Hematopoietic multipotent progenitor cell treated with erythropoietin and hydrocortisone succinate and interleukin-3 and kit ligand, for 17 days (in vitro differentiated cells): Measurements from ENCODE around the gene PIEZO2.
"Not testable (repeated sequence)": the region's sequence is repeated elsewhere in the genome, so short reads cannot be mapped to it uniquely, and the experiment has no call there.

ENCODE experiments used
- DNase-seq: peaks from one replicate; pipeline ENCODE4 v3.0.0-alpha.2; 2015; ENCODE audit warnings: low spot score

Gene PIEZO2

DNA sequence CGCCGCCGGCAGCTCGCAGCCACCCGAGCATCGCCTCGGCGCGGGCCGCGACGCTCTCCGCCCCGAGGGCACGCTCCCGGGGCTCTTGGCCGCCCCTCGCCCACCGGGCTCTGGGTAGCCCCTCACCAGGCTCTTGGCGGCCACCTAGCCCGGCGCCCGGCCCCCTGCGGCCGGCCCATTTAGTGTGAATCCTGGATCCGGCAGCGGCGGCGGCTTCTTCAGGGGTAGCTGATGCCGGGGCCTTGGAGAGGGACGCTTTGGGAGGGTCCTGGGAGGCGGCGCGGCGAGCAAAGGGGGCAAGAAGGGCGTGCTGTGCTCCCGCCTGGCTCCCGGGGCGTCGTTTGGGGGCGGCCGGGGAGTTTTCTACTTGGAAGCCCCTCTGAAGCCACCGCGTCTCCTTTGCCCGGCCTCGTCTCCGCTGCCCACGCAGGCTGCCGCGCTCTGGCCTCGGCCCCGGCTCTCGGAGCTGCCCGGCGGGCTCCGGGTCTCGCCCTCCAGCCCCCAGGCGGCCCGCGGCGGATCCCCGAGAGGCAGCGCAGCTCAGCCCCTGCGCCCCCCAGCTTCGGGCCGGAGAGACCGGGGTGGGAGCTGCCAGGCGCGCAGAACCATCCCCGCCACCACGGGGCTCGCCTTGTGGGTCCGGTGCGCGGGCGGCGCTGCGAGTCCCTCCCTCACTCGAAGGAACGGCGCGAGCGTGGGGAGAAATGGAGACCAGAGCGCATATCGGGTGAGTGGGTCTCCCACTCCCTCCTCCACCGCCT is 509 bp downstream of the PIEZO2 start:
- no peak for DNase-seq

DNA sequence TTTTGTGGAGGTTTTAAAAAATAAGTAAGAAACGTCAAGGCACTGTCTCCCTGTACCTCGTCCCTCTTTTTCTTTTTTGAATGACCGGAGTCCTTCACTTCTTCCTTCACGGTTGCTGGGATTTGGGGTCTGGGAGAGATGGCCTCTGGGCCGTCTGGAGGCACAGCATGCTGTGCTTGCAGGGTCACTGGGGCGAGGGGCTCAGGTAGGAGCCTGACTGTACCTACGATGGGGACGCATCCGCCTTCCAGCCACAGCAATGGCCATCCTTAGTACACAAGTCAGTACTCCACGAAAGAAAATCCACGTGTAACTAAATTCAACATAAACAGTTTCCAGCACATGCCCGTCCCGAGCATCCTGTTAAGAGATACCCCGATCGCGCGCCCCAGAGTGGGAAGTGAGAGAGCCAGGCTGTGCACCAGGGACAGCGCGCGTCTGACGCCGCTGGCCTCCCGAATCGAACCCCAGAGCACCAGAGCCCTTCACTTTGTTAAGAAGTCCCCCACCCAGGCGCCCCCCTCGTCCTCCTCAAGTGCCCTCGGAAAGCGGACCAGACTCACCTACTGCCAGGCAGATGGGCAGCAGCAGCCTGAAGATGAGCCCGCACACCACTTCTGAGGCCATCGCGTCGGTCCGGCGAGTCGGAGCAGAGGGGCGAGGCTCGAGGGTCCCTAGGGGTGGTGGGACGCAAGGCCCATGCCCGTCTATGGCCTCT is 1.2 kb downstream of the PIEZO2 start:
- DNase-seq = no peak

DNA sequence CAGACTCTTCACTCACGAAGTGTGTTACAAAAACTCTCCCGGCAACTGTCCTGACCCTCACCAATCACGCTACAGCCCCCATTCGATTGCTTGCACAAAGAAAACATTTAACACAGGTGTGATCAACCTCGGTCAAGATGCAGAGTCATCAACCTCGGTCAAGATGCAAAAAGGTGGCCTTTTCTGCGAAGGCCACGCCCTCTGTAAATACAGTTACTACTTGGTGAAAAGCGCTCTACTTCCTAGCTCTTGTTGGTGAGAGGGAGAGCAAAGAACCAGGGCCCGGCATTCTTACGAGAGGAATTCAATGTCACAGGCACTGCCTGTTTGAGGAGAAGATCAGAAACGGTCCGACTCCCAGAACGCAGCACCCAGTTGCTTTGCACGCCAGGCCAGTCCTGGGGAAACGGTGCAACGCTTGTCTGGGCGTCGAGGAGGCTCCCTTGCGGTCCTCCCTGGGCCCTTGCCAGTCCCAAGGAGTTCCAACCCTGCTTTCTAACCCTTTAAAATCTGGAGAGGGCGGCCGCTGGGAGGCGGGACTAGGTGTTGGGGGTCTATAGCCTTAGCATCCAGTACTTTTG is 1.9 kb downstream of the PIEZO2 start:
- no peak for DNase-seq

DNA sequence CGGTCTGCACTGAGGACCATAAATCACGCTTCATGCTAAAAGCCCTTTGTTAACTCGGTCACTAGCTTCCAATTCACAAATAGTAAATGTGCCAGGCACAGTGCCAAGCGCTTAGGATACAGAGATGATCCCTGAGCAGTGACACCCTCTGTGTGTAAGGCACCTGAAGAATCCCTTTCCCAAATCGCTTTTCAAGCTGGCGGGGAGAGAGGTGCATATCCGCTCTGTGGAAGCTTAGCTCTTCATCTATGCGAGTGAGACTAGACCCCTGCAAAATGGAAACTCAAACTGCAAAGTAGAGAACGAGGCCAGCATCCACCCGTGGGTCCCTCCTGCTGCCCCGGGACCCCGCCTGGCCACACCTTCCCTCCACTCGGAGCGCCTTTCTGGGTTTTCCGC is 2.4 kb downstream of the PIEZO2 start:
- DNase-seq = no peak

DNA sequence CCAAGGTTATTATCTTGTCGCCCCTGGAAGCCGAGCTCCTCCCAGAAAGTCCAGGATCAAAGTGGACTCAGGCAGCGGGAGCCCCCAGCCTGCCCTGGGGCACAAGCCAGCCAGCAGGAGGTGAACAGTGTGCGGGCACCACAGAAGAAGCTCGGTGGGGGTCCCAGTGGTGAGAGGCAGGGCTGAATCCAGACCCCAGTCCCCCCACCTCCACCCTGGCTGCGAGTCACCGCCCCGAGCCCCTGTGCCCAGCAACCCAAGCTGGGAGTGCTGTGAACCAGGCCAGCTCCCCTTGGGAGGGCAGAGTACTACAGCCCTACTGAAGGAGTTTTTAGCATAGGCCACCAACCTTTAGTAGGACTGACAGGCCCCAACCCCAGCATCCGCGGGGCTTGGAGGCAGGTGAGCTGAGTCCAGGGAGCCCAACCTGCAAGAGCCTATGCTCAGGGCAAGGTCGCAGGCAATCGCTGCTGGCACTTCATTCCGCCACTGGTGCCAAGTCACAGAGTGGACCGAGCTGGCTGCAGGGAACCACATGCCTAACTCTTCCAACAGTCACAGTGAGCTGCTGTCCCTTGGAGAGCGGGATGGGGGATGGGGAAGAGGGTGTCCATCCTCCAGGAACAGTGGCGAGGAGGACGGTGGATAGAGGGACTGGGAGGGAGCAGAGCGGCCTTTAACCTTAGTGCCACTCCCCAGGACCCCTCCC is 3.0 kb downstream of the PIEZO2 start:
- DNase-seq = no peak

DNA sequence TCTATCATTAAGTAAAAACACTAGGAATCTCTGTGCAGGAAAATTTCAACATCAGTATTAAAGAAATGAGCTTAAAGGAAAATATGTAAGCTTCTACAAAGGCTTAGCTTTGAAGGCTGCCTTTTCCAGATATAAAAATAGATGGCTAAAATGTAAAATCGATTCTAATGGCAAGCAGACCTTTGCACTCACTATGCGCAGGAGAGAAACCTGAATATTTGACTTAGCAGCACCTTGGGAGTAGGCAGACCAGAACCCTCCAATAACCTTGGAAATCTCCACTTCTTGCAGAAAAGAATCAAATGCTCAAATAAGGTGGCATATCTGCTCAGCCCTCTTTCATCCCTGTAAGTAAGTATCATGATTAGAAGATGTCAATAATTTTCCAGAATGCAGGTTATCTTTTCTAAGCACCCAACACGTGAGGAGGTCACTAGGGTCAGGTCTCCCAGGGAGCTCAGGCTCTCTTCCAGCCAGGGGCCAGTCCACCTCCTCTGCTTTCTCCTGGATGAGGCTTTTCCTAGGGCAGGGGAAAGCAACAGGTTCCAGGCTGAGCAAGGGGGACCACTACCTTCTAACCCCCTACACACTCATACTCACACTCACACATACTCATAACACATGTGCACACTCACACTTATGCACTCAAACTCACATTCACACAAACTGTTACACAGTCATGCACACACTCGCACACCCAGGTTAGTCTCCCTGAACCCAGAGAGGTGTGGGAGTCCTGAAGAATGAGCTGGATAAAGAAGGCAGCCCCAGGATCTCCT is 3.8 kb downstream of the PIEZO2 start:
- DNase-seq = no peak

DNA sequence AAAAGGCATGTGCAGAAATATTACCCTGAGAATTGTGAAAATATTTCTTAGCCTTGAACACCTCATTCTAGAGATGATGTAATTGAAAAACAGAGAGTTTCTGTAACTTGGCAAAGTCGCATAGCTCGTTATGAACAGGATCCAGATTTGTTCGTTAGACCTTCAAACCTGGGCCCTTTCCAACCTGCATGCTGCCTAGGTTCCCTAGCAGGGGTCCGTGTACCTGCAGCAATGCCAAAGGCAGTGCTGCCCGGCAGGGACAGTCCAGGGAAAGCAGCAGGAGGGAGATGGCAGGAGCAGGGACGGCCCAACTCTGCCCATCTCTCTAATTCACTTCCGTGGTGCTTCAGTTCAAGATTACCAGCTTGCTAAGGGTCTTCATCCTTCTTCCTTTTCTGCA is 12.0 kb downstream of the PIEZO2 start:
- no peak for DNase-seq

DNA sequence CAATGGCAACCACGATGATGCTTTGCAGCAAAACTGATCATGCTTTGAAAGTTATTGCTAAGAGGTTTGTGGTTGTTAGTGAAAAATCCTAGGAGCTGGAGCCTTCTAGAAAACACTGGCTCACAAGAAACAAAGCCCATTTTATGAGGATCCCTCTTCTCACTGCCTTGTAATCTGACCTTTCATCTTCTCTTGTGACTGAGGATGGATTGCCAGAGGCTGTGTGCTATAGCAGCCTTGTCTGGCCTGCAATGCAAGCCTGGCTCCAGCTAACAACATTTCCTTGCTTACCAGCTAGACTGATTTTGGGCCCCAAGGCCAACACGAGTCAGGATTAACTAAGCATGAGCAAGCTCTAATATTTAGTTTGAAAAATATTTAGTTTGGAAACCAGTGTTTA is 13.1 kb downstream of the PIEZO2 start:
- DNase-seq = no peak

DNA sequence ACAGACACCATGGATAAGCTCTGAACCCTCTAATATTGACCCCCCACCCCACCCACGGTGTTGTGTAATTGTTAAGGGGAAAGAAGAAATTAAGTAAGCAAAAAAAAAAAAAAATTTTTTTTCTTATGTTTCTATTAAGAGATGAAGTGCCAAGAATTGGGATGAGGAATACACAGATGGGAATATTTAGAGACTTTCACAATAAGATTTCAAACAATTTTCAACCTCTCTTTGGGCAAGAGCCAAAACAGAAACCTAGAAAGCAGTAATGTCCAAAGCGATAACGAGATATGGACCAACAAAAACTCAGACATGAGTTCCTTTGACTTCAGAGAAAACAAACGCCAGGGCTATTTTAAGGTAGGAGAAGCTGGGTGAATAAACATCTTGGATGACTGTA is 14.4 kb downstream of the PIEZO2 start:
- DNase-seq = no peak

DNA sequence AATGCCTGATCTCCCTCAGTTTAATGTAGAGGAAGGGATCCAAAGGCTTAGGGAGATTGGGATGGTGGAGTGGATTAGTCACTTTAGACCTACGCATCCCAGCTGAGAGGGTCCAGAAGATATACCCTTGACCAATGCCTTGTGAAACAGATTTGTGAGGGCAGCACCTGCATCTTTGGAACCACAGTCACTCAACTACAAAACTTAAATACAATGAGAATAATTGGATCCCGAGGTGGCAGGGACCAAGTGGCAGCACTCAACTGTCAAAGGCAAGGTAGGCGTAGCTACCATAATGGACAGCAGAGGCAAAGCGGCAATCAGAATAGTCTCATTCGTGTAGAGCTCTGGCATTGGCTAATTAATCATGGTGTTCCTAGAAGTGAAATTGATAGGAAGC is 20.3 kb downstream of the PIEZO2 start:
- DNase-seq = not testable (repeated sequence)

DNA sequence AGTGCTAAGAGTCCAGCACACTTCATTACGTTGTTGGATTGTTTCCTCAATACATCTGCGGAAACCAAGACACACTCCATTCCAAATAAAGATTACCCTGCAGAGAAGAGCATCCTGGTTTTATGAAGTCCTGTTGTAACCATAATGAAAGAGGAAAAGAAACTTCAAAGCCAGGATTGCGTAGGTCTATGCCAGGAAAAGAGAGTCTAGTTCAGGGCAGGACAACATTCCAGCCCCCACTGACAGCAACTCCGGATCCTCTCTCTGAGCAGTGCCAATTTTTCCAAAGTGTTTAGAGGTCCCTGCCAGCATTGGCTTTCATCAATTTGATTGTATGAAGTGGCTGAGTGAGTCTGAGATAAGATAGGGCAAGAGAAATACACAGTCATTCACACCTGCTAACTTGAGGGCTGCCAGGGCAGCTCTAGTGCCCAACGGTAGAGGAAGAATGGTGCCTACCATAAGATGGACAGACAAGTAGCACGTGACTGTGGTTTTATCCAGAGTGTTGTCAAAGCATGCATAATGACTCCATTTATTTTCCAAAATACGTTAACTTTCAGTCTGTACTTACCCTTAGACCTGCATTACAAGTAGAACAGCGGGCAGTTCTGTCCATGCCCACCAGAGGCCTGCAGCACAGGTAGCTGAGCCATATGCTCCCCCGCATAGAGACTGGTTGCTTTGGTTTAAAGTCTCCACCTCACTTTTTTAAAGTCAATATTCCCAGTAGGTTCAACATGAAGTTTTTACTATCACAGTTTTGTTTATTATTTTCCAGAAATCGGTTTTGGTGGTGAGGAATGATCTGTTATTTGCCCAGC is 23.7 kb downstream of the PIEZO2 start:
- DNase-seq = no peak

DNA sequence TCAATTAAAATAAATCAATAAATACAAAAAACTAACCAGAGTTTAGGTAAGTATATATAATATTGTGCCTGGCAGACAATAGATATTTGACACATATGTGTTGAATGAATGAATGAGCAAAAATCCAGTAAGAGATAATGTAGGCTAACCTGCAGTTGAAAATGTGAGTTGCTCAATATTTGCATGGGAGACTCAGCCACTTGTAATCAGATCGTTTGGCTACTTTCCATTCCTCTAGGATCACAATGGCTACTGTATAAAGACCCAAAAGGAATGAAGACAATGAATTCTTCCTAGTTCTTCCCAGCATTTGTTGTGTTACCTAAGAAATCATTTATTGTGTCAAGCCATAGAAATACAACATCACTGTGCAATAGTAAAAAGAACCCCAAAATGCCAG is 25.3 kb downstream of the PIEZO2 start:
- no peak for DNase-seq

DNA sequence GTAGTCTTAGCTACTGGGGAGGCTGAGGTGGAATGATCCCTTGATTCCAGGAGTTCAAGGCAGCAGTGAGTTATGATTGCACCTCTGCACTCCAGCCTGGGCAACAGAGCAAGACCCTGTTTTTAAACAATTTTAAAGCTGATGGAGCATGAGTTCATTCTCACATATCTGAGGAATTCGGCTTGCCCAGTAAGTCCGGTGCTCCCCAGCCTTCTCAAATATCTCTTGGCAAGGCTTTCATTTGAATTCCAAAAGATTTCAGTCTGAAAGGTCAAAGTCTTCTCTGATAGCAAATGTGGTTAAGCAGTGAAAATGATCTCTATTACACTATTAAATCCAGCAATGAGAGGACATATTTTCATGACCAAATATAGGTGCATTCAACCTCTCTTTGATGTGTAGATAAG is 27.9 kb downstream of the PIEZO2 start:
- DNase-seq = no peak

DNA sequence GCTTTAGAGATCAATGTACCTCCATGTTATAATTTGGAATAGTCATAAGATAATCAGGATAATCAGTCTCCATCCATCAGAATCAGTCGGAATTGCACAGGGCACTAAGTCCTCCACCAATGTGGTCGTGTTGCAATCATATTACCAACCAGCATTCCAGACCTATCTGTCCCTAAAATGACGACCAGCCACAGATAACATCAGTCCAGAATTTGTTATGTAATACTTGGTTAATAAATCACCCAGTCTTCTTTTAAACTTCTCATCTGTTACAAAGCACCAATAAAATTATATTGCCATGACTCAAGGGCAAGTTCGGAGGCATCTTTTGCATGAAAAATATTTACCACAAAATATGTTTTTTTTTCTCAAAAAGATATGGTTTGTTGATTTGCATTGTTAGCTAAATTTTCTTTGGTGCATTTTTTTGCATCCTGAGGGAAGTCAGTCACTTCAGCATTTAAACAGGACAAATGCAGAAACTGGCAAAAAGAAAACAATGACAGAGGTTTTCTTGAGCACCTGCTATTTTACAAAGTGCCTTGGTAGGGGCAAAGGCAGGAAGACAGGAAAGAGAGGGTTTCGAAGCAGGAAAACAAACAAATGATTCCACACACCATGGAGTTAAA is 29.3 kb downstream of the PIEZO2 start:
- DNase-seq = no peak

DNA sequence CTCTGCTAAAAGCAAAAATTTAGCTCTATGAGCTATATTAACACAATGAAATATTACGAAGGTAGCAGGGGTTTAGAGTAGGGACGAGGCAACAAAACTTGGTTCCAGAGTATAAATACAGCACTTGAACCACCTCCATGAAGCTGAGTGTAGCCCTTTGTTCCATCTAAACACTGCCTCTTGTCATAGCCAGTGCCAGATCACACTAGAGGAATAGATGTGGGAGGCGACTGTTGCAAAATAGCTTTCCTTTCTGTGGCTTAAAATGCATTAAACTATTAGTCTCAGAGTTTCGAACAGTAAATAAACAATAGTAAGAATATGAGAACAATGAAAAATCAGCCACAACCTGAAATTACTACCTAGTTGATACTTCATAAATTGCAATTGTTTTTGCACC is 29.8 kb downstream of the PIEZO2 start:
- no peak for DNase-seq

DNA sequence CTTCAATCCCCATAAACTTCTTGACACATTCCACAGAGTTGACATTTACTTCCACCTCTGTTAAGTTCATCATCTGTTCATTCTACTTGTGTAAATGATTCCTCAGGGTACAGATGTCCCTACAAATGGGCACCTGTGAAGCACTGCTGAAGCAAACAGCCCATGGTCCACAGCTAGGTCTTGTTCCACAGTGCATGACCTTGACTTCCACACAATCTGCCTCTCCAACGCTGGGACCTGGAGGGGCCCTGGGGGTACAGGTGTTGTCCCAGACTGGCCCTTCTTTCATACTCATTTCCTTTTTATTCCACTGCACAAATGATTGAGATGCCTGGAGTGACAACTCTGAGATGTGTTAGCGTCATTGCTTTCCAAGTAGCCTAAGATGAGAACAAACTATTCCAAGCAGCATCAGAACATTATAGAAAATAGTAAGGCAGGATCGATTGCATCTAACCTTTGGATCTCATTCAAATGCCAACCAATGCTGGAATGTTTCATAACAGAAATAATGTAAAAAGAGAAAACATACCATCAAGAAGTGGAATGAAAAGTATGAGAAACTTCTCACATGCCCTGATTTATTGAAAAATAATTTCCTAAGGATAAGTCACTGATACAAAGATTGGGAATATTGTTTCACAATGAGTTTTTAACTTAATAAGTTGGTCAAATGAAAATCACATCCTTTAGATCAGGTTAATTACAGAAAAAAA is 31.2 kb downstream of the PIEZO2 start:
- no peak for DNase-seq

DNA sequence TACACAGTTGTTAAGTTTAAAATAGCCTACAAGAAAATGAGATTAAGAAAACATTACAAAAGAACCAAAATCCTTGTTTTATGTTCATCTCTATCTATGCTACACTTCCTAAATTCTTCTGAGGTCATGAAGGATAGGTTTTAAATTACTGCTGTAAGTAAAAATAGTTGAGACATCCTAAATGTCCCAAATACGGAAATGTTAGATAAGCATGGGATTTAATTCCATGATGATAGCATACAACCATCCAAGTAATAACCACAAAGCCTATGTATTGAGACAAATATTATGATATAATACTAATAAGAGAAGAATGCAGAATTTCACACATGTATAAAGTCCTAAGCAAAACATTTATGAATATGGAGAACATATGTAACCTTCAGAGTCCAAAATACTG is 34.1 kb downstream of the PIEZO2 start:
- DNase-seq = no peak

DNA sequence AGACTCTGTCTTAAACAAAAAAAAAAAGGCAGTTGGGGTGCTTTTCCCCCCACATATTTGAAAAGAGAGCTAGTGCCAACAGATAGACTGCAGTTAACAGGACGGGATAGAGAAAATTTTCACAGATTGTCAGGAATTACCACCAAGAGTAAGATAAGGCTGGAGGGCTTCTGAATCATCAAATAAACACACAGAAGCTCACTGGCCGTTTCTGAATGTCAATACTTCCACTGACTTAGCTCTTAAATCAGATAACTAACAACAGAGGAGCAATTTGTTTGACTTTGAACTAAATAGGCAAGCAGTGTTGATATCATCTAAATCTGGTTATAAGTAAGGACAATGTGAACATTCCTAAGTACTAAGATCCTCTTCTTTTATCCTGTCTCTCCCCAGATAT is 34.7 kb downstream of the PIEZO2 start:
- no peak for DNase-seq

DNA sequence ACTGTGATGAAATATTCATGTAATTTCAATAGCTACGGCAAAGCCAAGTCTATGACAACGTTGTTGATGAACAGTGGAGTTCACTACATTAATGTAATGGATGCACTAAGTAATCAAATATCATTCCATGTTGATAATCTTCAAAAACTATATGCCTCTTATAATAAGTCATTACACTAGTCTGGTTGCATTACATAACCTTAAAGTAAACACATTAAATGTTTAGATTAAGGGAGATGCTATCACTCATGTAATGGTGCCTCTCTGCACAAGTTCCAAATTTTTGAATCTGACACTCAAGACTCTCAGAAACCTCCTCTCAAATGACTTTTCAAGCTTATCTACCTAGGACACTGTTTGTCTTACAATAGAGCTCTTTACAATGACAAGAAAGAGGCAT is 35.4 kb downstream of the PIEZO2 start:
- DNase-seq = no peak

DNA sequence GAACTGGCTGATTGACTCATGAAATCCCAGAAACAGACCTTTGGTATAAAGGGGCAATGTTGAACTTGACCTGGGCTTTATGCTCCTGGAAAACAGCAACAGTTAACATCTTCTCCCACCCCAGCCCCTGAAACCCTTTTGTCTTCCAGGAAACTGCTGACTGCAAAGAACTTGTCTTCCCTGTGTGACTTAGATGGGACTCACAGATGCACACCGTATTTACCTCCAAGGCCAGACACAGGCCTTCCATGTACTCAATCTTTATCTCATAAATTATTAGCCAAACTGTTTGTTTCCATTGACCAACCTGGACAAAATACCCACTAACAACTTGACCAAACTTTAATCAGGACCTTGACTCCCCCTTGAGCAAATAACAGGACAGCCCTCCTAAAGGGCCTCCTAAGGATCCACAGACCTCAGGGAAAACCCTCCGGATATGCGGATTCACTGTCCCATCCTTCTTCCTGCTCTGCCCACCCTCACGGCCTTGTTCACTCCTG is 36.3 kb downstream of the PIEZO2 start:
- DNase-seq = no peak
